Spinal cord (tissue), 10 donors: ENCODE data around the gene CDH24. TPM values are rescaled to one million over a fixed set of nuclear protein-coding genes. Genes with fewer than 3 reads are reported as not detected.
A peak's percentile ranks its signal among the peaks of the same experiment; 100 is the strongest.

ENCODE experiments used
- DNase-seq, 6 donors: peaks; one replicate each; pipeline versions ENCODE4 v3.0.0 to v3.0.0-alpha.2; 2013 to 2015; ENCODE audit warnings: low spot score in 6 of 6, low read depth in 4 of 6
- H3K27ac ChIP-seq: one replicate; pipeline ENCODE4 v1.5.1; 2013; ENCODE audit warnings: low read depth, low read length, control low read depth
- H3K27me3 ChIP-seq: one replicate; pipeline ENCODE4 v1.6.1; 2013; ENCODE audit warnings: low read length; ENCODE audit not compliant: control insufficient read depth, insufficient read depth
- H3K36me3 ChIP-seq: one replicate; pipeline ENCODE4 v1.6.1; 2013; ENCODE audit warnings: low read length; ENCODE audit not compliant: control insufficient read depth, insufficient read depth
- H3K4me1 ChIP-seq: one replicate; pipeline ENCODE4 v1.6.1; 2013; ENCODE audit warnings: low read length; ENCODE audit not compliant: control insufficient read depth, insufficient read depth
- H3K4me3 ChIP-seq: one replicate; pipeline ENCODE4 v1.5.1; 2013; ENCODE audit warnings: low read depth, low read length, control low read depth
- H3K9me3 ChIP-seq: one replicate; pipeline ENCODE4 v1.6.1; 2013; ENCODE audit warnings: low read length; ENCODE audit not compliant: control insufficient read depth, insufficient read depth
- WGBS: methylation state at CpG from one replicate; pipeline ENCODE4 v1.1.5; 2013; ENCODE audit warnings: missing lambda C conversion rate; ENCODE audit not compliant: insufficient coverage; 5-methylcytosine and 5-hydroxymethylcytosine counted together
- polyA plus RNA-seq, 2 donors: library from polyadenylated mRNA; unstranded; fragments of 120-200 nt; gene quantifications; one replicate each; pipeline ENCODE4 v1.2.1, GENCODE V29; 2013; ENCODE audit not compliant: insufficient read length in 2 of 2
- total RNA-seq, 2 donors: library from RNA; depleted of rRNA in 1 of 2; stranded (reverse); fragments of 120-200 nt in 1 of 2; fragments of >200 nt in 1 of 2; gene quantifications; one replicate each; pipeline versions ENCODE4 v1.2.3 to v1.2.4, GENCODE V29; 2013 to 2014
- donor health status: healthy.

Gene CDH24
- total and polyA plus RNA-seq, 4 donors: 9.6 to 46.0 (median 27.5) TPM

GRCh38 chr14:23034498-23035302, 22.6 kb downstream of the CDH24 start, which contains the start of gene PSMB5:
TSS of gene PSMB5 (minus strand) at chr14:23034900. CDS start at chr14:23034881, 19 bp downstream.
- H3K27ac ChIP-seq: peak within 1 kb of the TSS; percentile 97
- 0% methylated on average over 29 of the region's 36 CpGs for WGBS
- H3K27me3 ChIP-seq: no peaks in the 10 kb centered on the region
- H3K9me3 ChIP-seq: no peaks in the 10 kb centered on the region
- H3K4me3 ChIP-seq: peak within 1 kb of the TSS; percentile 74
- peaks cover 30% of the 10 kb centered on the region for H3K36me3 ChIP-seq
- H3K4me1 ChIP-seq: peaks cover 14% of the 10 kb centered on the region
- DNase-seq: peak; percentile 87 to 99 (median 95)

- peak overlapping the region; percentile 74 for H3K4me3 ChIP-seq
- H3K27me3 ChIP-seq: no peaks in the 10 kb centered on the region
- peak overlapping the region; percentile 97 for H3K27ac ChIP-seq
- H3K9me3 ChIP-seq: no peaks in the 10 kb centered on the region
- 5% methylated on average over 9 of the region's 17 CpGs for WGBS
- H3K36me3 ChIP-seq: peaks cover 37% of the 10 kb centered on the region
- peaks cover 14% of the 10 kb centered on the region for H3K4me1 ChIP-seq
- DNase-seq: no peak
Measured at GRCh38 chr14:23033801-23034497, 23.4 kb downstream of the CDH24 start.

GRCh38 chr14:23033251-23033727, 24.0 kb downstream of the CDH24 start:
- Histone ChIP-seq H3K27ac (no peak overlapping the region), H3K4me1 (peaks cover 14% of the 10 kb centered on the region), H3K4me3 (peak overlapping the region; percentile 74), H3K36me3 (peaks cover 40% of the 10 kb centered on the region), H3K9me3 (no peaks in the 10 kb centered on the region), H3K27me3 (no peaks in the 10 kb centered on the region)
- 94% methylated on average over 10 of the region's 10 CpGs for WGBS
- no peak for DNase-seq

- H3K9me3 ChIP-seq: no peaks in the 10 kb centered on the region
- no peak overlapping the region for H3K4me3 ChIP-seq
- DNase-seq: no peak
- peaks cover 17% of the 10 kb centered on the region for H3K4me1 ChIP-seq
- H3K36me3 ChIP-seq: peaks cover 49% of the 10 kb centered on the region
- WGBS: 94% methylated on average over 4 of the region's 4 CpGs
- no peaks in the 10 kb centered on the region for H3K27me3 ChIP-seq
- H3K27ac ChIP-seq: no peak overlapping the region
Measured at GRCh38 chr14:23030936-23031335, 26.4 kb downstream of the CDH24 start.

- no peaks in the 10 kb centered on the region for H3K27me3 ChIP-seq
- H3K36me3 ChIP-seq: peaks cover 57% of the 10 kb centered on the region
- H3K4me1 ChIP-seq: peaks cover 21% of the 10 kb centered on the region
- no peak overlapping the region for H3K27ac ChIP-seq
- 86% methylated on average over 2 of the region's 2 CpGs for WGBS
- no peak overlapping the region for H3K4me3 ChIP-seq
- H3K9me3 ChIP-seq: no peaks in the 10 kb centered on the region
- DNase-seq: no peak
Measured at GRCh38 chr14:23028799-23029198, 28.5 kb downstream of the CDH24 start.

- WGBS: 28% methylated on average over 3 of the region's 4 CpGs
- peaks cover 27% of the 10 kb centered on the region for H3K36me3 ChIP-seq
Measured at GRCh38 chr14:23025151-23025814, 32.0 kb downstream of the CDH24 start.

GRCh38 chr14:23024612-23025075, 32.7 kb downstream of the CDH24 start:
- DNase-seq: peak in 1 of 6 donors; percentile 33
- no peak overlapping the region for H3K4me3 ChIP-seq
- peaks cover 16% of the 10 kb centered on the region for H3K4me1 ChIP-seq

More at GRCh38 chr14:23025151-23025814, 32.0 kb downstream of the CDH24 start:
- Histone ChIP-seq H3K27ac (no peak overlapping the region), H3K4me1 (peaks cover 16% of the 10 kb centered on the region), H3K4me3 (no peak overlapping the region), H3K27me3 (no peaks in the 10 kb centered on the region), H3K9me3 (no peaks in the 10 kb centered on the region)
- DNase-seq: peak in 2 of 6 donors; percentile 39 to 65

GRCh38 chr14:23023795-23024152, 33.5 kb downstream of the CDH24 start:
- WGBS: no CpG with 5 or more reads among the region's 2 CpGs

More at GRCh38 chr14:23024612-23025075, 32.7 kb downstream of the CDH24 start:
- no peak overlapping the region for H3K27ac ChIP-seq
- H3K27me3 ChIP-seq: no peaks in the 10 kb centered on the region
- WGBS: 53% methylated on average over 3 of the region's 7 CpGs
- peaks cover 26% of the 10 kb centered on the region for H3K36me3 ChIP-seq
- H3K9me3 ChIP-seq: no peaks in the 10 kb centered on the region

GRCh38 chr14:23023022-23023794, 34.1 kb downstream of the CDH24 start:
- Histone ChIP-seq H3K27me3 (no peaks in the 10 kb centered on the region), H3K9me3 (no peaks in the 10 kb centered on the region), H3K4me1 (peaks cover 16% of the 10 kb centered on the region), H3K4me3 (no peak overlapping the region), H3K27ac (no peak overlapping the region), H3K36me3 (peaks cover 16% of the 10 kb centered on the region)
- 72% methylated on average over 4 of the region's 8 CpGs for WGBS
- DNase-seq: peak in 1 of 6 donors; percentile 51

More at GRCh38 chr14:23023795-23024152, 33.5 kb downstream of the CDH24 start:
- H3K4me3 ChIP-seq: no peak overlapping the region
- no peaks in the 10 kb centered on the region for H3K9me3 ChIP-seq
- peaks cover 18% of the 10 kb centered on the region for H3K36me3 ChIP-seq
- no peak for DNase-seq
- H3K4me1 ChIP-seq: peaks cover 16% of the 10 kb centered on the region
- H3K27ac ChIP-seq: no peak overlapping the region
- H3K27me3 ChIP-seq: no peaks in the 10 kb centered on the region
